Activated CD4-positive, alpha-beta T cell treated with anti-CD3 and anti-CD28 coated beads, Interleukin-2, amount 10 ng/mL, durations not matched to agents 7 days and 5 days (primary cell): ENCODE measurements around the gene KRT34. TPM values are rescaled to one million over a fixed set of nuclear protein-coding genes. Genes with fewer than 3 reads are reported as not detected.
"Not testable (repeated sequence)": the region's sequence is repeated elsewhere in the genome, so short reads cannot be mapped to it uniquely, and the experiment has no call there.

Source experiments
- CTCF ChIA-PET: fragments of 350-600 bp; sonication (Branson Sonifier 250); formaldehyde crosslinking; loops from one replicate; lab custom pipeline; 2021; ENCODE audit warnings: antibody characterized with exemption; lab: Charles Lee
- POLR2A ChIA-PET: fragments of 350-600 bp; sonication (Branson Sonifier 250); formaldehyde crosslinking; loops from one replicate; lab custom pipeline; 2021; ENCODE audit warnings: antibody characterized with exemption; lab: Charles Lee
- DNase-seq: peaks from one replicate; pipeline ENCODE4 v3.0.0-alpha.2; 2020
- H3K27ac Mint-ChIP-seq: one replicate; pipeline ENCODE4 v1.8.0; 2021; ENCODE audit warnings: mild to moderate bottlenecking, moderate library complexity, mixed read lengths
- H3K27me3 Mint-ChIP-seq: one replicate; pipeline ENCODE4 v1.8.0; 2021; ENCODE audit warnings: mixed read lengths
- H3K36me3 Mint-ChIP-seq: one replicate; pipeline ENCODE4 v1.8.0; 2021; ENCODE audit warnings: low read depth, mixed read lengths
- H3K4me1 Mint-ChIP-seq: one replicate; pipeline ENCODE4 v1.8.0; 2021; ENCODE audit warnings: mixed read lengths
- H3K4me3 Mint-ChIP-seq: one replicate; pipeline ENCODE4 v1.8.0; 2021; ENCODE audit warnings: mild to moderate bottlenecking, moderate library complexity, mixed read lengths
- H3K9me3 Mint-ChIP-seq: one replicate; pipeline ENCODE4 v1.8.0; 2021; ENCODE audit warnings: mixed read lengths
- total RNA-seq, 2 experiments: library from RNA; stranded (reverse); gene quantifications; one replicate each; pipeline ENCODE4 v1.2.3, GENCODE V29; 2021

Gene KRT34
- total RNA-seq, 2 experiments from 2014 or later, result not detected

DNA sequence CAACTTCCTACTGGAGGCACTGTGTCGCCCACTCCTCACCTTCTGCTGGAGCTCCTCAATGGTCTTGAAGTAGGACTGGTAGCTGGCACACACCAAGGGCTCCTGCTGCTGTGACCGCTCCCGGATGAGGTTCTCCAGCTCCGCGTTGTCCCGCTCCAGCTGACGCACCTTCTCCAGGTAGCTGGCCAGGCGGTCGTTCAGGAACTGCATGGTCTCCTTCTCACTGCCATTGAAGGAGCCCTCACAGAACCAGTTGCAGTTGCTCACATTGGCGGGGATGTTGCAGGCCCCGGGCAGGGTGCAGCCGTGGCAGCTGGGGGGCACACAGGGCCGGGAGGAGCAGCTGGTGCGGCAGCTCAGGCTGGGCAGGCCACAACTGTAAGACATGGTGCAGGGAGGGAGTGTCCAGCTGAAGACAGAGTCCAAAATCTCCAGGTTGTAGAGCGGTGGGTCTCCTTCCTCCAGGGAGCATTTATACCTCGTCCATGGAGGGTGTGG, 31.7 kb downstream of the KRT34 start, which contains the start of gene KRT33A:
KRT33A (minus strand) TSS at position 448 of the 498 bp plus-strand sequence; CDS start at position 387, 61 bp downstream.
- POLR2A ChIA-PET, H3K4me3 Mint-ChIP-seq, DNase-seq, H3K27ac Mint-ChIP-seq, H3K4me1 Mint-ChIP-seq, H3K9me3 Mint-ChIP-seq, H3K36me3 Mint-ChIP-seq, H3K27me3 Mint-ChIP-seq: not testable (repeated sequence)
- CTCF ChIA-PET, result interaction anchor here (1.3 to 1.9 kb wide), 3 partner anchors 19 to 41 kb away, joined by 3 to 6 read pairs (median 3); partner anchors contain the start of gene KRTAP16-1

DNA sequence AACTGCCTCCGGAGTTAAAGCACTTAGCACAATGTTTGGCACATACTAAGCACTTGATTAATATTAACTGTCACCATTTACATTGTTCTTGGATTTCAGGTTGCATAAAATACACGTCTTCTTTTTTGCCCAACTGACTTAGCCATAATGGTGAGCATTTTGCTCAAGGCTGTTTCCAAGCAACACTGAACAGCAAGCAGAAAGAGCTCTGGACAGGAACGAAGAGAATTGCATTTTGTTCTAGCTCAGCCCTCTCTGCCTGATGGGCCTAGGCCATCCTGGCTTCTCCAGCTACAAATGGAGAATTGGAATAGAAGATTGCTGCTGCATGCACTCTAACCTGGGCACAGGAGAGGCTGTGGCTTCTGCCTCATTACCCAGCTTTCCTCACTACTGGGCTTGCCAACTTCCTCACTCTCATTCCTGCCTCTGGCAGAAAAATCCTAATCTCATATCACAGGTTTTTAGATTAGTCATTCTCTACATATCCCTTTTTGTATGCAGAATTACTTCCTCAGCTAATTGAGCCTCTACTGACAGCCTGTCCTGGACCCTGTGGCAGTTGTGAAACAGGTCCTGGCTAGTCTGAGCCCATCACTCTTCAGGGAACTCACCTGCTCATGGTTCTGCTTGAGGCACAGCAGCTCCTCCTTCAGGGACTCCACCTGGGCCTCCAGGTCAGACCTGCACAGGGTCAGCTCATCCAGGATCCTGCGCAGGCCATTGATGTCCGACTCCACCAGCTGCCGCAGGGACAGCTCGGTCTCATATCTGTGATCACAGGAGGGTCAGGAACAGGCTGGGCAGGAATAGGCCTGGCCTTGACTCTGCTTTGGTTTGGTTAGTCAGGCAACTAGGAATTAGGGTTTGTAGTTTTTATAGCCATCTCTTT, 34.0 kb downstream of the KRT34 start:
- Mint-ChIP-seq H3K27me3 (peaks cover 10% of the 10 kb centered on the region), H3K9me3 (peaks cover 8% of the 10 kb centered on the region), H3K4me1 (peaks cover 10% of the 10 kb centered on the region), H3K36me3 (peaks cover 9% of the 10 kb centered on the region), H3K4me3 (no peak overlapping the region), H3K27ac (no peak overlapping the region)
- DNase-seq, result no peak
- ChIA-PET CTCF (interaction anchor here (1.0 to 1.2 kb wide), 3 partner anchors 15 to 200 kb away, joined by 3 to 6 read pairs (median 3); no protein-coding TSS in a partner anchor), POLR2A (interaction anchor here (0.6 kb wide), 1 partner anchor 96 kb away, joined by 3 read pairs; no protein-coding TSS in a partner anchor)

DNA sequence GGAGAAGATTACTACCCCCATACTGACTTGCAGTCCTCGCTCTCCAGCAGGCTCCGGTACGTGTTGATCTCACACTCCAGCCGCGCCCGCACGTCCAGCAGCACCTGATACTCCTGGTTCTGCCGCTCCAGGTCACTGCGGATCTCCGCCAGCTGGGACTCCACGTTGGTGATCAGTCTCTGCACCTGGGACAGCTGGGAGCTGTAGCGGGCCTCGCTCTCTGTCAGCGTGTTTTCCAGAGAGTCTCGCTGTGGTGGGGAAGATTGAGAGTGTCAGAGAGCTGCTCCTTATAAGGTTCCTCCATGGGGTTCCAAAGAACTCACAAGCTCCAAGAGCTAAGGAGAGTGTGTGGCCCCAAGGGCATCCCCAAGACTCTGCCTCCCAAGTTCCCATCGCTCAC, 35.7 kb downstream of the KRT34 start:
- Mint-ChIP-seq H3K9me3 (peaks cover 14% of the 10 kb centered on the region), H3K36me3 (peaks cover 24% of the 10 kb centered on the region), H3K4me1 (peaks cover 21% of the 10 kb centered on the region)
- H3K27ac Mint-ChIP-seq, H3K27me3 Mint-ChIP-seq, DNase-seq, POLR2A ChIA-PET, H3K4me3 Mint-ChIP-seq: not testable (repeated sequence)
- CTCF ChIA-PET, result interaction anchor here (1.1 kb wide), 1 partner anchor 10 kb away, joined by 3 read pairs; no protein-coding TSS in a partner anchor

GRCh38 chr17:41345992-41346391, 36.1 kb downstream of the KRT34 start:
- peaks cover 24% of the 10 kb centered on the region for H3K36me3 Mint-ChIP-seq
- H3K9me3 Mint-ChIP-seq, result peaks cover 14% of the 10 kb centered on the region
- CTCF ChIA-PET, result interaction anchor here (1.1 kb wide), 1 partner anchor 10 kb away, joined by 3 read pairs; no protein-coding TSS in a partner anchor
- H3K4me1 Mint-ChIP-seq, result peaks cover 24% of the 10 kb centered on the region
- no peak overlapping the region for H3K27ac Mint-ChIP-seq
- POLR2A ChIA-PET, result no interaction called here
- H3K27me3 Mint-ChIP-seq, result peaks cover 8% of the 10 kb centered on the region
- DNase-seq, result no peak
- H3K4me3 Mint-ChIP-seq, result no peak overlapping the region

- peaks cover 53% of the 10 kb centered on the region for H3K4me1 Mint-ChIP-seq
- peaks cover 8% of the 10 kb centered on the region for H3K27me3 Mint-ChIP-seq
- DNase-seq, result no peak
- peaks cover 29% of the 10 kb centered on the region for H3K36me3 Mint-ChIP-seq
- ChIA-PET POLR2A (no interaction called here), CTCF (no interaction called here)
- no peak overlapping the region for H3K4me3 Mint-ChIP-seq
- H3K27ac Mint-ChIP-seq, result peak overlapping the region; percentile 25
- H3K9me3 Mint-ChIP-seq, result peaks cover 14% of the 10 kb centered on the region
Observed at GRCh38 chr17:41343029-41343428, 39.1 kb downstream of the KRT34 start.

- Mint-ChIP-seq H3K27me3 (peaks cover 8% of the 10 kb centered on the region), H3K27ac (peak overlapping the region; percentile 92), H3K4me3 (peak overlapping the region; percentile 40), H3K36me3 (peaks cover 29% of the 10 kb centered on the region), H3K4me1 (peaks cover 58% of the 10 kb centered on the region), H3K9me3 (peaks cover 14% of the 10 kb centered on the region)
- ChIA-PET CTCF (interaction anchor here (0.7 to 1.5 kb wide), 3 partner anchors 19 to 66 kb away, joined by 3 to 4 read pairs (median 4); no protein-coding TSS in a partner anchor), POLR2A (interaction anchor here (1.1 kb wide), 1 partner anchor 347 kb away, joined by 3 read pairs; the partner anchor contains the start of gene EIF1)
- DNase-seq, result peak; percentile 82
Observed at GRCh38 chr17:41340934-41341861, 40.9 kb downstream of the KRT34 start.

DNA sequence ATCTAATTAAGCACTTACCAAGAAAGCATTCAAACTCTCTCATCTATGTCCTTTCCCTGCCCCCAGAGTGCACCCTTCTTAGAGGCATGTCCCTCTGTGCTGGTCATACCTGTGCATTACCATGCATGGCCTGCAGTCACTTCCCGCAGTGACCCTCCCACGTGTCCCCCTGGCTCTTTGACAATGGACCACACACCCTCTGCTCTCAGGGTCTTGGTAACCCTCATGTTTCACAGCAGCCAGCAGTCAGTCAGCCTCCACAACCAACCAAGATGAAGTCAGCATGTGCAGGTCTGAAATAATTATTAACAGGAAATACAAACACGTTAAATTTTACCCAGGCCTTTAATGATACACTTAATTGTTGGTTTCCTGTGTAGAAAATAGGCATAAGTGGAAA, 41.6 kb downstream of the KRT34 start:
- POLR2A ChIA-PET, result interaction anchor here (1.1 kb wide), 1 partner anchor 348 kb away, joined by 3 read pairs; the partner anchor contains the start of gene EIF1
- Mint-ChIP-seq H3K36me3 (peaks cover 29% of the 10 kb centered on the region), H3K4me3 (peak overlapping the region; percentile 6), H3K4me1 (peaks cover 65% of the 10 kb centered on the region), H3K9me3 (peaks cover 12% of the 10 kb centered on the region), H3K27ac (peak overlapping the region; percentile 92), H3K27me3 (peaks cover 8% of the 10 kb centered on the region)
- CTCF ChIA-PET, result interaction anchor here (1.4 to 2.4 kb wide), 3 partner anchors 11 to 67 kb away, joined by 4 to 6 read pairs (median 4); no protein-coding TSS in a partner anchor
- DNase-seq, result no peak

GRCh38 chr17:41339571-41340172, 42.4 kb downstream of the KRT34 start:
- peak overlapping the region; percentile 14 for H3K4me3 Mint-ChIP-seq
- no peak for DNase-seq
- H3K9me3 Mint-ChIP-seq, result peaks cover 12% of the 10 kb centered on the region
- peaks cover 5% of the 10 kb centered on the region for H3K27me3 Mint-ChIP-seq
- peaks cover 29% of the 10 kb centered on the region for H3K36me3 Mint-ChIP-seq
- ChIA-PET CTCF (interaction anchor here (1.2 to 2.4 kb wide), 3 partner anchors 10 to 94 kb away, joined by 3 to 6 read pairs (median 4); no protein-coding TSS in a partner anchor), POLR2A (no interaction called here)
- peaks cover 71% of the 10 kb centered on the region for H3K4me1 Mint-ChIP-seq
- H3K27ac Mint-ChIP-seq, result peak overlapping the region; percentile 92

DNA sequence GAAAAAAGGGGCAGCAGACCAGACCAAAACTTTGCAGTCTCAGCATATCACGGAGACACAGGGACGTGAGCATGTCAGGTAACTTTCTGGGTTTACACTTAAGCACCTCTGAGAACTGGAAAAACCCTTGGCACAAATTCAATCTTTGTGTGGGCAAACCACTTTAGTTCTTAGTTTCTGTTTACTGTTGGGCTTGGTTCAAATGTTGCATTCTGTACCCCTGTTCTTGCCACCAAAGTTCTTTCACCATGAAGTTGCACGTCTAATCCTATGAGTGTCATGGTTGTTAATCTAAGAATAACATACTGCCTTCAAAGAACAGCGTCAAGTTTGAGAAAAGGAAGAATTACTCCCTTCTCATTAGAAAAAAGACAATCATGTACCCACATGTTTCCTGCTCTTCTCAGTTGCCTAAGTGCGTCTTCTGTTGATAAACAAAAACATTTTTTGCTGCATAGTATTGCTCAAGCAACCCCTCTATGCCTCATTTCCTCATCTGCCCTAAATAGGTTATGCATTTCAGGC, 43.1 kb downstream of the KRT34 start:
- peaks cover 74% of the 10 kb centered on the region for H3K4me1 Mint-ChIP-seq
- CTCF ChIA-PET, result interaction anchor here (1.2 to 2.4 kb wide), 2 partner anchors 10 to 95 kb away, joined by 3 to 6 read pairs; no protein-coding TSS in a partner anchor
- POLR2A ChIA-PET, result no interaction called here
- DNase-seq, result peak; percentile 61
- peaks cover 5% of the 10 kb centered on the region for H3K27me3 Mint-ChIP-seq
- H3K36me3 Mint-ChIP-seq, result peaks cover 27% of the 10 kb centered on the region
- H3K27ac Mint-ChIP-seq, result peak overlapping the region; percentile 92
- H3K4me3 Mint-ChIP-seq, result peak overlapping the region; percentile 16
- peaks cover 12% of the 10 kb centered on the region for H3K9me3 Mint-ChIP-seq

DNA sequence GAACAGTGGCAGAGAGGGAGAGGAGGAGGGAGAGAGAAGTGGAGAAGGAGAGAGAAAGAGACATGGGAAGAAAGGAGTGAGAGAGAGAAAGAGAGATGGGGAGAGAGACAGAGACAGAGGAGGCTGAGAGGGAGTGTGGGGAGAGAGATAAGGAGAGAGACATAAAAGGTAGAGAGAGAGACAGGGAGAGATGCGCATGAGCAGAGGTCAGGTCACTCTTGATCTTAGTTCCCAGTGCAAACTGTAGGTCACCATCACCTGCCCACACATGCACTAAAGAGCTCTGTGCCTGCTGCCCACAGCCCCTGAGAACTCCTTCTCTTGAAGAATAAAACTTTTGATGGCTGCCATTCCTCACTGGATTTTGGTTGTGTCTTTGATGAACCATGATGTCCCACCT, 46.4 kb downstream of the KRT34 start:
- DNase-seq, result no peak
- CTCF ChIA-PET, result interaction anchor here (1.2 kb wide), 1 partner anchor 10 kb away, joined by 3 read pairs; no protein-coding TSS in a partner anchor
- Mint-ChIP-seq H3K27ac (peak overlapping the region; percentile 74), H3K36me3 (peaks cover 6% of the 10 kb centered on the region), H3K4me3 (no peak overlapping the region), H3K27me3 (no peaks in the 10 kb centered on the region), H3K4me1 (peaks cover 49% of the 10 kb centered on the region), H3K9me3 (no peaks in the 10 kb centered on the region)
- POLR2A ChIA-PET, result no interaction called here
